ENCODE data around the gene HMCN2.
A peak's percentile ranks its signal among the peaks of the same experiment; 100 is the strongest.

The HMCN2 gene

GRCh38 chr9:130446101-130446861, 180.7 kb downstream of the HMCN2 start:
- Histone ChIP-seq H3K4me3 (ENCODE audit: low read length) (no peak overlapping the region), H3K4me2 (ENCODE audit: low read depth, low read length) (no peak overlapping the region), H3F3A (ENCODE audit: insufficient read depth, low read length) (no peaks in the 10 kb centered on the region), H3K79me2 (ENCODE audit: low read length) (no peaks in the 10 kb centered on the region), H3K9me3 (replicated peaks; ENCODE audit: insufficient read depth, low read length) (no peaks in the 10 kb centered on the region), H3K9ac (ENCODE audit: low read length) (no peak overlapping the region), H3K4me1 (ENCODE audit: low read length) (peaks cover 19% of the 10 kb centered on the region), H3K36me3 (replicated peaks; ENCODE audit: insufficient read depth, low read length) (no peaks in the 10 kb centered on the region), H2AFZ (ENCODE audit: low read length) (no peak overlapping the region), H3K9me2 (replicated peaks; ENCODE audit: insufficient read depth, low read length) (no peaks in the 10 kb centered on the region), H3K27me3 (replicated peaks; ENCODE audit: insufficient read depth, low read length) (peaks cover 23% of the 10 kb centered on the region), H3K27ac (ENCODE audit: low read length) (no peak overlapping the region), H4K20me1 (ENCODE audit: insufficient read depth, low read length) (no peaks in the 10 kb centered on the region)
- TF ChIP-seq CTCF (IDR thresholded peaks at IDR 0.05; ENCODE audit: low read length), result no peak
- no peak for TF ChIP-seq EZH2 (optimal IDR thresholded peaks at IDR 0.05; ENCODE audit: low read depth, low read length)
- TF ChIP-seq EZH2phosphoT487 (IDR thresholded peaks at IDR 0.05; ENCODE audit: low read length), result no peak
- DNase-seq, result no peak

DNA sequence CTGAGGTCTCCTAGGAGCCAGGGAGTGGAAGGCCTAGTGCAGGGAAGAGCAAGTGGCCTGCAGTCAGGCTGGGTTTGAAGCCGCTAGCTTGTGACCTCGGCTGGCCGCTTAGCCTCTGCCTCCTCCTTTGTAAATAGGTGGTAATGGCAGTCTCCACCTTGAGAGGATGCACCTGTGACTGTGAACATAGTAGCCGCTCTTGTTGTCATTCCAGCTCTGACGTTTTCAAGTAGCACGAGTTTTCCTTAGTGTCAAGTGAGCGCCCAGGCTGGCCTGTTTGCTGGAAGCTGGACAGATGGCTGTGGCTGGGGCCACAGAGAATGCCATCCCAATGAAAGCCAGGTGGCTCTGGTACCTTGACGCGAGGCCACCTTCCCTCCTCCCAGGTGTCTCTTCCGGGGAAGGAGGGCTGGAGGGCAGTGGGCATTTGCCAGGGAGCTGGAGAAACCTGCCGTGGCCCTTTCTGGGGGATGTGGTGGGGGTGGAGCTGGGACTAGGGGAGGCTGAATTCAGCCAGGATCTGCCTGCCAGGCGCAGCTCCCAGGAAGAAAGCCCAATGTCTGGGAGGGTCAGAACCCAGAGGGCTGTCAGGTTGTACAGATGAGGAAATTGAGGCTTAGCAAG, 181.7 kb downstream of the HMCN2 start:
- Histone ChIP-seq H3K4me2 (ENCODE audit: low read depth, low read length) (peak overlapping the region; percentile 40), H2AFZ (ENCODE audit: low read length) (peak overlapping the region; percentile 52; the same call in 1 of the 2 replicates)
- TF ChIP-seq EZH2phosphoT487 (IDR thresholded peaks at IDR 0.05; ENCODE audit: low read length) (no peak), EZH2 (optimal IDR thresholded peaks at IDR 0.05; ENCODE audit: low read depth, low read length) (no peak), CTCF (IDR thresholded peaks at IDR 0.05; ENCODE audit: low read length) (no peak)

DNA sequence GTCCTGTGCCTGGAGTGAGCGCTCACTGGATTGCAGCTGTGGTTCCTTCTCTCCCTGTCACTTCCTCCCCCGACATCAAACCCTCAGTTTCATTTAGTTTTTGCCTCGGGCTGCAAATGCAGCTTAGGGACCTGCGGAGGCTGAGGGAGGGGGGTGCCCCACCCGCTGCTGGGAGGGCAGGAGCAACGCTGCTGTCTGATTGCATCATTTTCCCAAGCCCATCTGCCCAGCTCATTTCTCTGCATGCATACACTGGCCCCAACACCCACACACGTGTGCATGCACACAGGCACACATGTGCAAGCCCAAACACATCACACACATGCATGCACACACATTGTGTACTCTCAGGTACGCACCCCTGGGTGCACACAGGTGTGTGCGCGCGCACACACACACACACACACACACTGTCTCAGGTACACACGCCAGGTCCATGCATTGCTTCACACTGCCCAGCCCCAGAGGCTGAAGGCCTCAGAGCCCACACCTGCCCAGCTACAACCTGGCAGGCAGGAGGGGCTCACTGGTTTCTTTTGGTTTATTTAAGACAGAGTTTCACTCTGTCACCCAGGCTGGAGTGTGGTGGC, 182.6 kb downstream of the HMCN2 start:
- no peaks in the 10 kb centered on the region for H3K9me3 ChIP-seq (replicated peaks; ENCODE audit: insufficient read depth, low read length)
- H3K36me3 ChIP-seq (replicated peaks; ENCODE audit: insufficient read depth, low read length), result no peaks in the 10 kb centered on the region
- TF ChIP-seq EZH2phosphoT487 (IDR thresholded peaks at IDR 0.05; ENCODE audit: low read length) (no peak), EZH2 (optimal IDR thresholded peaks at IDR 0.05; ENCODE audit: low read depth, low read length) (no peak), CTCF (IDR thresholded peaks at IDR 0.05; ENCODE audit: low read length) (no peak)
- H3K4me1 ChIP-seq (ENCODE audit: low read length), result peaks cover 19% of the 10 kb centered on the region
- H4K20me1 ChIP-seq (ENCODE audit: insufficient read depth, low read length), result no peaks in the 10 kb centered on the region
- DNase-seq, result no peak
- H3F3A ChIP-seq (ENCODE audit: insufficient read depth, low read length), result no peaks in the 10 kb centered on the region
- H3K4me3 ChIP-seq (ENCODE audit: low read length), result no peak overlapping the region
- no peaks in the 10 kb centered on the region for H3K9me2 ChIP-seq (replicated peaks; ENCODE audit: insufficient read depth, low read length)
- H2AFZ ChIP-seq (ENCODE audit: low read length), result peak overlapping the region; percentile 52
- H3K4me2 ChIP-seq (ENCODE audit: low read depth, low read length), result peak overlapping the region; percentile 40
- peak overlapping the region; percentile 24; the same call in 1 of the 2 replicates for H3K9ac ChIP-seq (ENCODE audit: low read length)
- H3K27ac ChIP-seq (ENCODE audit: low read length), result peak overlapping the region; percentile 64; the same call in 1 of the 2 replicates
- no peaks in the 10 kb centered on the region for H3K79me2 ChIP-seq (ENCODE audit: low read length)
- H3K27me3 ChIP-seq (replicated peaks; ENCODE audit: insufficient read depth, low read length), result peaks cover 13% of the 10 kb centered on the region

More for the DNA sequence above, 181.7 kb downstream of the HMCN2 start:
- Histone ChIP-seq H3K4me3 (ENCODE audit: low read length) (no peak overlapping the region), H3K36me3 (replicated peaks; ENCODE audit: insufficient read depth, low read length) (no peaks in the 10 kb centered on the region), H3K9ac (ENCODE audit: low read length) (peak overlapping the region; percentile 24; the same call in 1 of the 2 replicates), H3K27me3 (replicated peaks; ENCODE audit: insufficient read depth, low read length) (peaks cover 14% of the 10 kb centered on the region), H4K20me1 (ENCODE audit: insufficient read depth, low read length) (no peaks in the 10 kb centered on the region), H3K27ac (ENCODE audit: low read length) (peak overlapping the region; percentile 64; the same call in 1 of the 2 replicates), H3K9me3 (replicated peaks; ENCODE audit: insufficient read depth, low read length) (no peaks in the 10 kb centered on the region), H3K79me2 (ENCODE audit: low read length) (no peaks in the 10 kb centered on the region), H3F3A (ENCODE audit: insufficient read depth, low read length) (no peaks in the 10 kb centered on the region), H3K4me1 (ENCODE audit: low read length) (peaks cover 19% of the 10 kb centered on the region), H3K9me2 (replicated peaks; ENCODE audit: insufficient read depth, low read length) (no peaks in the 10 kb centered on the region)
- DNase-seq, result no peak
